K562 (cell line): ENCODE data around the gene SNRNP70. TPM values are rescaled to one million over a fixed set of nuclear protein-coding genes. Genes with fewer than 3 reads are reported as not detected.

Source experiments
- ATAC-seq: fragments of 200-7000 bp; cut with Tn5 transposase; 3 replicates; pipeline ENCODE4 v1.9.1; 2020; ENCODE audit warnings: moderate library complexity
- BruUV-seq: library from RNA; stranded (reverse); fragments of 400-500 nt; replicated peaks from 2 replicates; lab custom pipeline; 2021; lab: Mats Ljungman, UMichigan
- CTCF ChIA-PET: fragments of 300-600 bp; formaldehyde crosslinking; extraction: SDS; loops from one replicate; lab custom pipeline; 2021; ENCODE audit warnings: low intra/inter-chr PET ratio; lab: Yijun Ruan, JAX
- POLR2A ChIA-PET: fragments of 300-600, 350-650 bp; sonication (Branson Sonifier 250); formaldehyde crosslinking; extraction: SDS; loops from one replicate; lab custom pipeline; 2021; ENCODE audit warnings: antibody characterized with exemption, inconsistent platforms; lab: Yijun Ruan, JAX
- DNase-seq, 4 experiments: peaks; one replicate each; pipeline versions ENCODE4 v3.0.0 to v3.0.0-alpha.2; 2011 to 2018; ENCODE audit warnings: low spot score in 3 of 4, mixed read lengths in 3 of 4; ENCODE audit errors: extremely low read depth in 1 of 4
- FAIRE-seq: peaks from 2 replicates; lab custom pipeline; 2011; peaks lifted over from hg19 to GRCh38; lab: Jason Lieb, UNC
- H2AFZ ChIP-seq: 2 replicates; pipeline ENCODE4 v1.6.0; 2011; ENCODE audit warnings: low read depth, low read length, control low read depth, inconsistent platforms
- H3K27ac ChIP-seq: fragments of 200-600 bp; 3 replicates; pipeline ENCODE4 v1.8.0; 2011; ENCODE audit warnings: low read depth, mild to moderate bottlenecking, control low read depth, inconsistent platforms, low read length, moderate library complexity, mixed read lengths; ENCODE audit errors: extremely low read depth
- H3K27me3 ChIP-seq, 2 experiments: fragments of 300-600 bp in 1 of 2; 2 replicates in 1 of 2; 3 replicates in 1 of 2; pipeline versions ENCODE4 v1.6.0 to v1.8.0; 2011; ENCODE audit warnings: inconsistent platforms in 2 of 2, low read length in 2 of 2, mild to moderate bottlenecking in 1 of 2, mixed read lengths in 1 of 2, moderate library complexity in 1 of 2; ENCODE audit not compliant: control insufficient read depth in 2 of 2, insufficient read depth in 2 of 2
- H3K36me3 ChIP-seq: fragments of 300-600 bp; 3 replicates; pipeline ENCODE4 v1.8.0; 2011; ENCODE audit warnings: mild to moderate bottlenecking, low read length, inconsistent platforms; ENCODE audit not compliant: control insufficient read depth, insufficient read depth
- H3K4me1 ChIP-seq, 2 experiments: fragments of 200-600 bp in 1 of 2; replicated peaks in 1 of 2; 2 replicates in 1 of 2; 3 replicates in 1 of 2; pipeline versions ENCODE4 v1.5.1 to v1.8.0; 2011; ENCODE audit warnings: inconsistent platforms in 2 of 2, low read length in 2 of 2, mild to moderate bottlenecking in 1 of 2, mixed read lengths in 1 of 2, moderate library complexity in 1 of 2; ENCODE audit not compliant: control insufficient read depth in 2 of 2, insufficient read depth in 2 of 2
- H3K4me2 ChIP-seq: 2 replicates; pipeline ENCODE4 v1.6.1; 2011; ENCODE audit warnings: low read length, control low read depth, inconsistent platforms, mixed read lengths; ENCODE audit not compliant: insufficient read depth
- H3K4me3 ChIP-seq: fragments of 200-600 bp; sonication (generic), shearing (Covaris generic); 2 replicates; pipeline ENCODE4 v1.5.1; 2016; ENCODE audit warnings: control low read depth, inconsistent platforms
- H3K79me2 ChIP-seq: fragments of 200-600 bp; 3 replicates; pipeline ENCODE4 v1.8.0; 2011; ENCODE audit warnings: low read length, inconsistent platforms; ENCODE audit not compliant: control insufficient read depth, insufficient read depth
- H3K9ac ChIP-seq, 2 experiments: 2 replicates each; pipeline versions ENCODE4 v1.6.0 to v1.6.1; 2011; ENCODE audit warnings: low read depth in 2 of 2, low read length in 2 of 2, control low read depth in 1 of 2, inconsistent platforms in 1 of 2, mild to moderate bottlenecking in 1 of 2, mixed read lengths in 1 of 2; ENCODE audit not compliant: insufficient read depth in 1 of 2
- H3K9me1 ChIP-seq: one replicate; pipeline ENCODE4 v1.6.0; 2011; ENCODE audit warnings: inconsistent platforms, mild to moderate bottlenecking, low read length, moderate library complexity; ENCODE audit not compliant: control insufficient read depth, insufficient read depth
- H3K9me3 ChIP-seq: replicated peaks from 2 replicates; pipeline ENCODE4 v1.5.1; 2011; ENCODE audit warnings: low read depth, low read length, inconsistent platforms; ENCODE audit not compliant: control insufficient read depth, insufficient read depth
- H4K20me1 ChIP-seq: replicated peaks from 2 replicates; pipeline ENCODE4 v1.6.1; 2011; ENCODE audit warnings: low read length, inconsistent platforms, mixed read lengths; ENCODE audit not compliant: control insufficient read depth, insufficient read depth
- CBFA2T2 ChIP-seq: fragments of 450-650 bp; conservative IDR thresholded peaks from 2 replicates; pipeline ENCODE4 v1.6.1; 2017; ENCODE audit warnings: mild to moderate bottlenecking
- CBX1 ChIP-seq: sonication (generic); IDR thresholded peaks from 2 replicates; pipeline ENCODE4 v1.6.1; 2016; ENCODE audit warnings: antibody characterized with exemption, low read depth, mild to moderate bottlenecking
- CEBPB ChIP-seq: fragments of 450-650 bp; IDR thresholded peaks from 2 replicates; pipeline ENCODE4 v1.6.1; 2016; ENCODE audit warnings: missing genetic modification characterization, missing compliant biosample characterization
- FOXK1 ChIP-seq: sonication (generic); formaldehyde crosslinking; IDR thresholded peaks from 2 replicates; pipeline ENCODE4 v1.8.0; 2022; ENCODE audit warnings: missing genetic modification reagents, mild to moderate bottlenecking, borderline replicate concordance
- GATAD2B ChIP-seq: fragments of 450-650 bp; IDR thresholded peaks from 2 replicates; pipeline ENCODE4 v1.6.1; 2017; ENCODE audit warnings: mild to moderate bottlenecking, borderline replicate concordance
- MAFK ChIP-seq: IDR thresholded peaks from 2 replicates; pipeline ENCODE4 v1.6.1; 2011; ENCODE audit warnings: low read length, improper control_type of control experiment
- NFIX ChIP-seq: fragments of 250-450 bp; sonication (Bioruptor Pico); IDR thresholded peaks from 2 replicates; pipeline ENCODE4 v1.4.0; 2020; ENCODE audit warnings: low read depth, mild to moderate bottlenecking, moderate library complexity
- SIN3B ChIP-seq: fragments of 450-650 bp; IDR thresholded peaks from 2 replicates; pipeline ENCODE4 v1.6.1; 2017; ENCODE audit warnings: low read depth, mild to moderate bottlenecking, moderate library complexity
- SMAD4 ChIP-seq: fragments of 250-450 bp; sonication (Bioruptor Pico); conservative IDR thresholded peaks from 2 replicates; pipeline ENCODE4 v1.8.0; 2021; ENCODE audit warnings: inconsistent platforms, mild to moderate bottlenecking, moderate library complexity
- SNIP1 ChIP-seq: fragments of 450-650 bp; IDR thresholded peaks from 2 replicates; pipeline ENCODE4 v1.7.1; 2017; ENCODE audit warnings: low read depth, mild to moderate bottlenecking
- SPI1 ChIP-seq: IDR thresholded peaks from 2 replicates; pipeline ENCODE4 v1.6.1; 2011; ENCODE audit warnings: low read depth, low read length, control low read depth, borderline replicate concordance
- ZKSCAN3 ChIP-seq: fragments of 250-450 bp; sonication (Bioruptor Pico); IDR thresholded peaks from 2 replicates; pipeline ENCODE4 v1.4.0; 2020
- ZNF184 ChIP-seq: sonication (generic); formaldehyde crosslinking; IDR thresholded peaks from 2 replicates; pipeline ENCODE4 v1.5.0; 2020; ENCODE audit warnings: missing genetic modification reagents
- ZNF232 ChIP-seq: sonication (generic); formaldehyde crosslinking; IDR thresholded peaks from 2 replicates; pipeline ENCODE4 v1.8.0; 2022; ENCODE audit warnings: mild to moderate bottlenecking, missing genetic modification reagents
- ZNF316 ChIP-seq: fragments of 450-650 bp; IDR thresholded peaks from 2 replicates; pipeline ENCODE4 v1.6.1; 2016
- WGBS: fragments of 100-300 bp; shearing (Covaris generic); methylation state at CpG from one replicate; pipeline ENCODE4 v1.1.6; 2016; ENCODE audit warnings: low coverage, mixed read lengths; ENCODE audit not compliant: insufficient coverage; ENCODE audit errors: missing lambda C conversion rate; 5-methylcytosine and 5-hydroxymethylcytosine counted together
- in situ Hi-C: fragments of 300-500 bp; cut with MboI; formaldehyde crosslinking; loops from 4 replicates; pipeline ENCODE4 v1.15.0; 2018; ENCODE audit warnings: inconsistent platforms, mixed read lengths
- intact Hi-C: fragments of 100-400 bp; cut with micrococcal nuclease; formaldehyde crosslinking; loops from 2 replicates; pipeline ENCODE4 v1.14.2; 2022
- polyA plus RNA-seq, 8 experiments: library from polyadenylated mRNA; depleted of rRNA in 4 of 8; stranded (reverse) in 5 of 8; unstranded in 3 of 8; fragments of >200 nt; fragmentation: Nextera tagmentation in 2 of 8; fragmentation: Illumina TruSeq in 1 of 8; extraction: Ambion mirVana in 2 of 8; extraction: Trizol in 1 of 8; gene quantifications; 2 replicates each; pipeline versions ENCODE4 v1.2.1 to v1.2.3, GENCODE V29; 2011 to 2014; ENCODE audit warnings: inconsistent platforms in 1 of 8, missing spikeins in 1 of 8
- total RNA-seq, 7 experiments: library from RNA; depleted of rRNA in 6 of 7; stranded (reverse); fragments of >200 nt in 6 of 7; fragmentation: Illumina TruSeq in 2 of 7; extraction: Trizol in 2 of 7; gene quantifications; 2 replicates each; pipeline versions ENCODE4 v1.2.1 to v1.2.3, GENCODE V29; 2011 to 2021; ENCODE audit warnings: low replicate concordance in 1 of 7
- TF ChIP-seq, protein P1 (sequence below), 3 experiments: fragments of 200-800 bp in 1 of 3; fragments of 250-450 bp in 1 of 3; fragments of 450-650 bp in 1 of 3; sonication (Bioruptor Pico) in 1 of 3; sonication (Bioruptor generic) in 1 of 3; formaldehyde crosslinking in 1 of 3; IDR thresholded peaks; 2 replicates each; pipeline versions ENCODE4 v1.6.1 to v1.8.0; 2016 to 2022; ENCODE audit warnings: mild to moderate bottlenecking in 2 of 3, missing genetic modification characterization in 2 of 3, missing compliant biosample characterization in 1 of 3, moderate library complexity in 1 of 3
- TF ChIP-seq, protein P2 (sequence below): fragments of 250-450 bp; sonication (Bioruptor Pico); IDR thresholded peaks from 2 replicates; pipeline ENCODE4 v1.5.0; 2021

SNRNP70 gene
- total and polyA plus RNA-seq, 9 of the 15 experiments (the other 6 are each of a cell fraction or from before 2014, with no cell fraction given): 2.8 to 496 (median 136) TPM

DNA sequence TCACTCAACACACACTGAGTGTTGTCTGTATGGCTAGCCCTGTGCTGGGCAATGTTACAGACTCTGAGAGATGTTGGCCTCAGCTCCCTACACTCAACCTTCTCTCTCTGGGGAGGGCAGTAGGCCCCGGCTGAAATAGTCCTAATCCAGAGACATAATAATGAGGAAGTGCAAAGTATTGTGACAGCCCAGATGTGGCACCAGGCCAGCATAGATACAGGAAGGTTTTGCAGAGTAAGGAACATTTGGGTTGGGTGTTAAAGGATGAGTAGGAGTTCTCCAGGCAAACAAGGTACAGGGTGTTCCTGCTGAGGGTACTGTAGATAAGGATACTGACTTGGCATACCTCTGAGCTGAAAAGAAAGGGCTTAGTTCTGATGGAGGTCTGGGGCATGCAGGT is 31.3 kb downstream of the SNRNP70 start:
- POLR2A ChIA-PET: no interaction called here
- peak; percentile 70 for FAIRE-seq
- CTCF ChIA-PET: no interaction called here
- no peak for TF ChIP-seq NFIX
- no peak for TF ChIP-seq ZNF184 (CRISPR knock-in tag)
- TF ChIP-seq GATAD2B: no peak
- peak; percentile 74; the same call in 1 of the 2 replicates for TF ChIP-seq FOXK1 (CRISPR knock-in tag)
- no peak for TF ChIP-seq CBX1
- no peak for TF ChIP-seq SMAD4 (CRISPR knock-in tag)
- no peak for TF ChIP-seq MAFK
- TF ChIP-seq, protein P1, sequence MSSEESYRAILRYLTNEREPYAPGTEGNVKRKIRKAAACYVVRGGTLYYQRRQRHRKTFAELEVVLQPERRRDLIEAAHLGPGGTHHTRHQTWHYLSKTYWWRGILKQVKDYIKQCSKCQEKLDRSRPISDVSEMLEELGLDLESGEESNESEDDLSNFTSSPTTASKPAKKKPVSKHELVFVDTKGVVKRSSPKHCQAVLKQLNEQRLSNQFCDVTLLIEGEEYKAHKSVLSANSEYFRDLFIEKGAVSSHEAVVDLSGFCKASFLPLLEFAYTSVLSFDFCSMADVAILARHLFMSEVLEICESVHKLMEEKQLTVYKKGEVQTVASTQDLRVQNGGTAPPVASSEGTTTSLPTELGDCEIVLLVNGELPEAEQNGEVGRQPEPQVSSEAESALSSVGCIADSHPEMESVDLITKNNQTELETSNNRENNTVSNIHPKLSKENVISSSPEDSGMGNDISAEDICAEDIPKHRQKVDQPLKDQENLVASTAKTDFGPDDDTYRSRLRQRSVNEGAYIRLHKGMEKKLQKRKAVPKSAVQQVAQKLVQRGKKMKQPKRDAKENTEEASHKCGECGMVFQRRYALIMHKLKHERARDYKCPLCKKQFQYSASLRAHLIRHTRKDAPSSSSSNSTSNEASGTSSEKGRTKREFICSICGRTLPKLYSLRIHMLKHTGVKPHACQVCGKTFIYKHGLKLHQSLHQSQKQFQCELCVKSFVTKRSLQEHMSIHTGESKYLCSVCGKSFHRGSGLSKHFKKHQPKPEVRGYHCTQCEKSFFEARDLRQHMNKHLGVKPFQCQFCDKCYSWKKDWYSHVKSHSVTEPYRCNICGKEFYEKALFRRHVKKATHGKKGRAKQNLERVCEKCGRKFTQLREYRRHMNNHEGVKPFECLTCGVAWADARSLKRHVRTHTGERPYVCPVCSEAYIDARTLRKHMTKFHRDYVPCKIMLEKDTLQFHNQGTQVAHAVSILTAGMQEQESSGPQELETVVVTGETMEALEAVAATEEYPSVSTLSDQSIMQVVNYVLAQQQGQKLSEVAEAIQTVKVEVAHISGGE (CRISPR knock-in tag; IDR thresholded peaks at IDR 0.05): no peak
- TF ChIP-seq CEBPB (tag): peak; percentile 80
- TF ChIP-seq SNIP1: no peak
- no peak for TF ChIP-seq CBFA2T2
- peak; percentile 99 for TF ChIP-seq SPI1
- TF ChIP-seq, protein P2, sequence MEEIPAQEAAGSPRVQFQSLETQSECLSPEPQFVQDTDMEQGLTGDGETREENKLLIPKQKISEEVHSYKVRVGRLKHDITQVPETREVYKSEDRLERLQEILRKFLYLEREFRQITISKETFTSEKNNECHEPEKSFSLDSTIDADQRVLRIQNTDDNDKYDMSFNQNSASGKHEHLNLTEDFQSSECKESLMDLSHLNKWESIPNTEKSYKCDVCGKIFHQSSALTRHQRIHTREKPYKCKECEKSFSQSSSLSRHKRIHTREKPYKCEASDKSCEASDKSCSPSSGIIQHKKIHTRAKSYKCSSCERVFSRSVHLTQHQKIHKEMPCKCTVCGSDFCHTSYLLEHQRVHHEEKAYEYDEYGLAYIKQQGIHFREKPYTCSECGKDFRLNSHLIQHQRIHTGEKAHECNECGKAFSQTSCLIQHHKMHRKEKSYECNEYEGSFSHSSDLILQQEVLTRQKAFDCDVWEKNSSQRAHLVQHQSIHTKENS (CRISPR knock-in tag): no peak
- TF ChIP-seq ZKSCAN3: no peak
- TF ChIP-seq SIN3B: no peak
- no peak for TF ChIP-seq ZNF232 (CRISPR knock-in tag)
- TF ChIP-seq ZNF316: 0 out of 2 replicates have a peak, but pooled peaks have one; percentile 17

More for the DNA sequence above, 31.3 kb downstream of the SNRNP70 start:
- H3K4me2 ChIP-seq: 0 out of 2 replicates have a peak overlapping the region, but pooled peaks have one; percentile 34
- peaks cover 11% of the 10 kb centered on the region for H3K36me3 ChIP-seq
- DNase-seq: peak in 1 of 4 experiments; percentile 57
- BruUV-seq: no TSS peak
- H3K79me2 ChIP-seq: peaks cover 22% of the 10 kb centered on the region; the same call in 2 of the 3 replicates
- no peaks in the 10 kb centered on the region for H3K27me3 ChIP-seq
- H3K27ac ChIP-seq: peak overlapping the region; percentile 53; the same call in 2 of the 3 replicates
- ATAC-seq: no peak
- intact Hi-C loops: loop anchor here (5.0 kb wide), 1 partner anchor 41 kb away; the partner anchor contains the start of genes HRC and TRPM4
- H2AFZ ChIP-seq: no peak overlapping the region
- H4K20me1 ChIP-seq: no peaks in the 10 kb centered on the region; the same call in 1 of the 2 replicates
- in situ Hi-C loops: loop anchor here (10.0 kb wide), 1 partner anchor 1218 kb away; no protein-coding TSS in a partner anchor
- no peaks in the 10 kb centered on the region for H3K9me3 ChIP-seq
- H3K9ac ChIP-seq: peak overlapping the region in 1 of 2 experiments; percentile 62; a peak in 2 of 4 replicates
- H3K4me1 ChIP-seq: peaks cover 40 to 72% of the 10 kb centered on the region in 2 experiments
- WGBS: 0% methylated on average over 1 of the region's 1 CpG
- no peaks in the 10 kb centered on the region for H3K9me1 ChIP-seq
- H3K4me3 ChIP-seq: no peak overlapping the region
